ENCODE data around the gene TFDP2.
"Not testable (repeated sequence)": the region's sequence is repeated elsewhere in the genome, so short reads cannot be mapped to it uniquely, and the experiment has no call there.

TFDP2 gene

GRCh38 chr3:142148792-142149672 lies at the start of gene TFDP2:
Gene TFDP2 (minus strand): TSS chr3:142149544. CDS start chr3:142101749, 47,795 bp downstream.
- peak; percentile 42 to 93 (median 84) for DNase-seq

GRCh38 chr3:142188846-142189245 lies 39.5 kb upstream of the TFDP2 start:
- no peak for DNase-seq

GRCh38 chr3:142180761-142181362 lies 31.5 kb upstream of the TFDP2 start:
- peak in 5 of 58 donors; percentile 1 to 15 (median 3) for DNase-seq

- no peak for DNase-seq
These were observed 26.1 kb upstream of the TFDP2 start for GRCh38 chr3:142175478-142175877.

- DNase-seq: no peak
These were observed 25.2 kb upstream of the TFDP2 start for GRCh38 chr3:142174559-142174958.

- no peak for DNase-seq
These were observed 19.2 kb upstream of the TFDP2 start for GRCh38 chr3:142168514-142168913.

GRCh38 chr3:142165194-142165593 lies 15.8 kb upstream of the TFDP2 start:
- DNase-seq: no peak

GRCh38 chr3:142159083-142159740 lies 9.9 kb upstream of the TFDP2 start:
- no peak for DNase-seq

GRCh38 chr3:142154186-142154585 lies 4.8 kb upstream of the TFDP2 start:
- DNase-seq: no peak

- DNase-seq: peak in 1 of 58 donors; percentile 2
These were observed 3.0 kb upstream of the TFDP2 start for GRCh38 chr3:142152384-142152783.

- no peak for DNase-seq
These were observed 2.5 kb upstream of the TFDP2 start for GRCh38 chr3:142151828-142152227.

GRCh38 chr3:142151240-142151639 lies 1.9 kb upstream of the TFDP2 start:
- DNase-seq: no peak

GRCh38 chr3:142150271-142150670 lies 927 bp upstream of the TFDP2 start:
- no peak for DNase-seq

- DNase-seq: peak in 1 of 58 donors; percentile 57
These were observed 289 bp upstream of the TFDP2 start for GRCh38 chr3:142149673-142149992.

- no peak for DNase-seq
These were observed 1.1 kb downstream of the TFDP2 start for GRCh38 chr3:142148044-142148791.

GRCh38 chr3:142144587-142144986 lies 4.8 kb downstream of the TFDP2 start:
- not testable (repeated sequence) for DNase-seq

GRCh38 chr3:142140608-142141285 lies 8.6 kb downstream of the TFDP2 start:
- not testable (repeated sequence) for DNase-seq

GRCh38 chr3:142137089-142137488 lies 12.3 kb downstream of the TFDP2 start:
- DNase-seq: not testable (repeated sequence)

- no peak for DNase-seq
These were observed 14.5 kb downstream of the TFDP2 start for GRCh38 chr3:142134799-142135325.

GRCh38 chr3:142129516-142130171 lies 19.7 kb downstream of the TFDP2 start:
- no peak for DNase-seq
